Natural killer cell (primary cell): ENCODE measurements around the gene ENO1. TPM values are rescaled to one million over a fixed set of nuclear protein-coding genes. Genes with fewer than 3 reads are reported as not detected.
"Not testable (repeated sequence)": the region's sequence is repeated elsewhere in the genome, so short reads cannot be mapped to it uniquely, and the experiment has no call there.

ENCODE experiments used
- ATAC-seq, 3 donors: fragments of 150-1000 bp in 2 of 3; fragments of 200-7000 bp in 1 of 3; cut with Tn5 transposase; 1 replicate in 1 of 3; 2 replicates in 2 of 3; pipeline ENCODE4 v1.10.0; 2021; ENCODE audit warnings: mild to moderate bottlenecking in 2 of 3, moderate library complexity in 2 of 3
- DNase-seq, 2 donors: peaks; one replicate each; pipeline versions ENCODE4 v3.0.0 to v3.0.0-alpha.2; 2013 to 2021; ENCODE audit warnings: mixed read lengths in 1 of 2
- H3K27ac ChIP-seq: one replicate; pipeline ENCODE4 v1.5.1; 2013; ENCODE audit warnings: mild to moderate bottlenecking, low read length
- H3K27me3 ChIP-seq: one replicate; pipeline ENCODE4 v1.6.1; 2013; ENCODE audit warnings: low read length; ENCODE audit not compliant: control insufficient read depth, insufficient read depth
- H3K36me3 ChIP-seq: one replicate; pipeline ENCODE4 v1.6.1; 2013; ENCODE audit warnings: low read length; ENCODE audit not compliant: control insufficient read depth, insufficient read depth
- H3K4me1 ChIP-seq: one replicate; pipeline ENCODE4 v1.6.1; 2013; ENCODE audit warnings: low read length; ENCODE audit not compliant: control insufficient read depth, insufficient read depth
- H3K4me3 ChIP-seq: one replicate; pipeline ENCODE4 v1.5.1; 2013; ENCODE audit warnings: low read length
- H3K9me3 ChIP-seq: one replicate; pipeline ENCODE4 v1.6.1; 2013; ENCODE audit warnings: low read length; ENCODE audit not compliant: control insufficient read depth, insufficient read depth
- H3K27ac Mint-ChIP-seq, 2 donors: one replicate each; pipeline ENCODE4 v1.8.0; 2022; ENCODE audit warnings: mild to moderate bottlenecking in 2 of 2, mixed read lengths in 2 of 2, moderate library complexity in 1 of 2
- H3K27me3 Mint-ChIP-seq, 2 donors: one replicate each; pipeline ENCODE4 v1.8.0; 2022; ENCODE audit warnings: low read depth in 2 of 2, mixed read lengths in 2 of 2
- H3K36me3 Mint-ChIP-seq: one replicate; pipeline ENCODE4 v1.8.0; 2022; ENCODE audit warnings: mixed read lengths
- H3K4me1 Mint-ChIP-seq, 2 donors: one replicate each; pipeline ENCODE4 v1.8.0; 2022; ENCODE audit warnings: mixed read lengths in 2 of 2
- H3K4me3 Mint-ChIP-seq: one replicate; pipeline ENCODE4 v1.8.0; 2022; ENCODE audit warnings: mild to moderate bottlenecking, moderate library complexity, mixed read lengths
- H3K9me3 Mint-ChIP-seq, 2 donors: one replicate each; pipeline ENCODE4 v1.8.0; 2022; ENCODE audit warnings: mixed read lengths in 2 of 2
- CTCF ChIP-seq: fragments of 200-600 bp; IDR thresholded peaks from one replicate; pipeline ENCODE4 v1.8.0; 2022; ENCODE audit warnings: antibody characterized with exemption
- WGBS: methylation state at CpG from one replicate; pipeline ENCODE4 v1.1.7; 2013; ENCODE audit warnings: missing lambda C conversion rate; ENCODE audit not compliant: insufficient coverage; 5-methylcytosine and 5-hydroxymethylcytosine counted together
- intact Hi-C: fragments of 100-400 bp; cut with micrococcal nuclease; formaldehyde crosslinking; loops from one replicate; pipeline ENCODE4 v1.14.2; 2022
- total RNA-seq, 4 donors: library from RNA; stranded (reverse); fragments of 120-200 nt in 1 of 4; gene quantifications; one replicate each; pipeline versions ENCODE4 v1.2.3 to v1.2.4, GENCODE V29; 2013 to 2022

The ENO1 gene
- total RNA-seq, 3 donors from 2014 or later (not counting 1 experiment from before 2014, with no cell fraction given): 254 to 299 (median 266) TPM

GRCh38 chr1:8821084-8821483 is 57.4 kb downstream of the ENO1 start:
- Mint-ChIP-seq H3K4me3 (no peak overlapping the region), H3K27ac (no peak overlapping the region), H3K4me1 (peaks cover 16 to 21% of the 10 kb centered on the region in 2 donors), H3K36me3 (no peaks in the 10 kb centered on the region), H3K9me3 (no peaks in the 10 kb centered on the region), H3K27me3 (no peaks in the 10 kb centered on the region)
- peaks cover under 1% of the 10 kb centered on the region for H3K4me1 ChIP-seq
- DNase-seq (no peak), ATAC-seq (no peak)
- no peaks in the 10 kb centered on the region for H3K36me3 ChIP-seq
- no peak overlapping the region for H3K4me3 ChIP-seq
- H3K27me3 ChIP-seq: no peaks in the 10 kb centered on the region
- no peak overlapping the region for H3K27ac ChIP-seq
- 8% methylated on average over 1 of the region's 2 CpGs for WGBS
- TF ChIP-seq CTCF: no peak
- intact Hi-C loops: no loop called here
- no peaks in the 10 kb centered on the region for H3K9me3 ChIP-seq

- Mint-ChIP-seq H3K4me3 (peak overlapping the region; percentile 93), H3K27ac (peak overlapping the region in 1 of 2 donors; percentile 95), H3K4me1 (peaks cover 29 to 33% of the 10 kb centered on the region in 2 donors)
- H3K27me3 Mint-ChIP-seq, H3K9me3 Mint-ChIP-seq, H3K36me3 Mint-ChIP-seq, H3K4me3 ChIP-seq, H3K36me3 ChIP-seq, ATAC-seq, H3K4me1 ChIP-seq, H3K27ac ChIP-seq, DNase-seq, H3K27me3 ChIP-seq, H3K9me3 ChIP-seq: not testable (repeated sequence)
- 100% methylated on average over 6 of the region's 13 CpGs for WGBS
- intact Hi-C loops: loop anchor here (5.0 kb wide), 2 partner anchors 59 to 116 kb away; partner anchors contain the start of gene ENO1
Measured at GRCh38 chr1:8818789-8819188, 59.7 kb downstream of the ENO1 start.

GRCh38 chr1:8818325-8818775 is 60.1 kb downstream of the ENO1 start:
- peak in 1 of 2 donors; percentile 38 for DNase-seq
- no peak for ATAC-seq
- peaks cover 29 to 33% of the 10 kb centered on the region in 2 donors for H3K4me1 Mint-ChIP-seq
- H3K36me3 Mint-ChIP-seq: no peaks in the 10 kb centered on the region
- Histone ChIP-seq H3K27me3 (no peaks in the 10 kb centered on the region), H3K27ac (peak overlapping the region; percentile 88), H3K9me3 (no peaks in the 10 kb centered on the region), H3K4me3 (peak overlapping the region; percentile 54), H3K36me3 (no peaks in the 10 kb centered on the region), H3K4me1 (peaks cover 2% of the 10 kb centered on the region)
- 11% methylated on average over 2 of the region's 4 CpGs for WGBS
- no peaks in the 10 kb centered on the region for H3K9me3 Mint-ChIP-seq
- no peak for TF ChIP-seq CTCF
- H3K27ac Mint-ChIP-seq: peak overlapping the region; percentile 92 to 95
- peak overlapping the region; percentile 93 for H3K4me3 Mint-ChIP-seq
- intact Hi-C loops: loop anchor here (5.0 kb wide), 2 partner anchors 59 to 116 kb away; partner anchors contain the start of gene ENO1
- no peaks in the 10 kb centered on the region for H3K27me3 Mint-ChIP-seq

- Mint-ChIP-seq H3K9me3 (no peaks in the 10 kb centered on the region), H3K27ac (peak within 1 kb of the TSS; percentile 92 to 95), H3K4me3 (peak within 1 kb of the TSS; percentile 94), H3K4me1 (peaks cover 33 to 37% of the 10 kb centered on the region in 2 donors), H3K27me3 (no peaks in the 10 kb centered on the region), H3K36me3 (no peaks in the 10 kb centered on the region)
- peak; percentile 92 to 99 (median 94) for ATAC-seq
- intact Hi-C loops: loop anchor here (5.0 kb wide), 2 partner anchors 60 to 115 kb away; partner anchors contain the start of gene ENO1
- H3K27ac ChIP-seq: peak within 1 kb of the TSS; percentile 98
- peak; percentile 97 to 98 for DNase-seq
- no peaks in the 10 kb centered on the region for H3K27me3 ChIP-seq
- TF ChIP-seq CTCF: no peak
- no peaks in the 10 kb centered on the region for H3K9me3 ChIP-seq
- WGBS: under 1% methylated on average over 70 of the region's 82 CpGs
- no peaks in the 10 kb centered on the region for H3K36me3 ChIP-seq
- H3K4me3 ChIP-seq: peak within 1 kb of the TSS; percentile 99
- peaks cover 2% of the 10 kb centered on the region for H3K4me1 ChIP-seq
Measured at GRCh38 chr1:8817412-8818324, 60.8 kb downstream of the ENO1 start, which contains the start of gene RERE. Gene RERE (minus strand): TSS chr1:8817640.
